Suppressor macrophage treated with lipopolysaccharide for 1 hour (primary cell): ENCODE results near the gene SRCAP.

ENCODE experiments used
- DNase-seq, 3 donors: peaks; one replicate each; pipeline ENCODE4 v3.0.0-alpha.2; 2020 to 2022

SRCAP gene

GRCh38 chr16:30760577-30761426 lies 61.8 kb downstream of the SRCAP start:
- no peak for DNase-seq

- no peak for DNase-seq
These were observed 62.5 kb downstream of the SRCAP start for GRCh38 chr16:30761427-30761927.

GRCh38 chr16:30761928-30762902 lies 63.2 kb downstream of the SRCAP start, which contains the start of the genes CFAP119 and RNF40:
CFAP119 (minus strand) TSS chr16:30762062; CDS start chr16:30761748, 314 bp downstream.
RNF40 (plus strand) TSS chr16:30762322; CDS start chr16:30762546, 224 bp downstream.
- DNase-seq, result peak; percentile 98

GRCh38 chr16:30762991-30763725 lies 64.2 kb downstream of the SRCAP start:
- DNase-seq, result no peak

GRCh38 chr16:30764086-30764485 lies 65.1 kb downstream of the SRCAP start:
- DNase-seq, result no peak

GRCh38 chr16:30764816-30765465 lies 66.0 kb downstream of the SRCAP start:
- no peak for DNase-seq

- DNase-seq, result no peak
These were observed 67.4 kb downstream of the SRCAP start for GRCh38 chr16:30766206-30766932.

GRCh38 chr16:30766933-30767284 lies 67.9 kb downstream of the SRCAP start:
- no peak for DNase-seq

- no peak for DNase-seq
These were observed 68.9 kb downstream of the SRCAP start for GRCh38 chr16:30767767-30768465.

GRCh38 chr16:30768583-30769181 lies 69.7 kb downstream of the SRCAP start:
- no peak for DNase-seq

GRCh38 chr16:30769379-30770089 lies 70.6 kb downstream of the SRCAP start:
- no peak for DNase-seq

- no peak for DNase-seq
These were observed 72.8 kb downstream of the SRCAP start for GRCh38 chr16:30771726-30772125.

- no peak for DNase-seq
These were observed 74.9 kb downstream of the SRCAP start for GRCh38 chr16:30773826-30774225.

- DNase-seq, result peak in 1 of 3 donors; percentile 13
These were observed 75.6 kb downstream of the SRCAP start for GRCh38 chr16:30774367-30775130.

- DNase-seq, result no peak
These were observed 76.1 kb downstream of the SRCAP start for GRCh38 chr16:30775131-30775391.

- DNase-seq, result peak; percentile 70 to 80 (median 75)
These were observed 76.6 kb downstream of the SRCAP start for GRCh38 chr16:30775392-30776188.

GRCh38 chr16:30777591-30778297 lies 78.8 kb downstream of the SRCAP start:
- DNase-seq, result no peak
